Mesendoderm (in vitro differentiated cells): Measurements from ENCODE around the gene MINDY2. TPM values are rescaled to one million over a fixed set of nuclear protein-coding genes. Genes with fewer than 3 reads are reported as not detected.

Source experiments
- DNase-seq: peaks from one replicate; pipeline ENCODE4 v3.0.0; 2013
- H2AK5ac ChIP-seq: 2 replicates; pipeline ENCODE4 v1.6.1; 2013; ENCODE audit warnings: low read length, inconsistent platforms
- H2BK120ac ChIP-seq: 2 replicates; pipeline ENCODE4 v1.6.1; 2013; ENCODE audit warnings: low read depth, mild to moderate bottlenecking, low read length, moderate library complexity, mixed read lengths
- H2BK15ac ChIP-seq: replicated peaks from 2 replicates; pipeline ENCODE4 v1.6.1; 2013; ENCODE audit warnings: low read depth, mild to moderate bottlenecking, moderate library complexity
- H2BK5ac ChIP-seq: 2 replicates; pipeline ENCODE4 v1.6.1; 2013; ENCODE audit warnings: low read length, inconsistent platforms
- H3K18ac ChIP-seq: 2 replicates; pipeline ENCODE4 v1.6.1; 2013; ENCODE audit warnings: mild to moderate bottlenecking, low read length, mixed read lengths
- H3K23ac ChIP-seq: one replicate; pipeline ENCODE4 v1.6.1; 2013; ENCODE audit warnings: low read length
- H3K27ac ChIP-seq: 2 replicates; pipeline ENCODE4 v1.5.1; 2013; ENCODE audit warnings: low read depth, mild to moderate bottlenecking, inconsistent platforms, low read length, moderate library complexity
- H3K27me3 ChIP-seq: 2 replicates; pipeline ENCODE4 v1.6.1; 2013; ENCODE audit warnings: low read length, control low read depth, mild to moderate bottlenecking, inconsistent platforms; ENCODE audit not compliant: insufficient read depth, poor library complexity
- H3K36me3 ChIP-seq: 2 replicates; pipeline ENCODE4 v1.6.1; 2013; ENCODE audit warnings: low read length, inconsistent platforms; ENCODE audit not compliant: control insufficient read depth, insufficient read depth
- H3K4ac ChIP-seq: one replicate; pipeline ENCODE4 v1.6.1; 2013; ENCODE audit warnings: low read depth, mild to moderate bottlenecking, low read length, moderate library complexity
- H3K4me1 ChIP-seq: 2 replicates; pipeline ENCODE4 v1.6.1; 2013; ENCODE audit warnings: low read depth, low read length, inconsistent platforms; ENCODE audit not compliant: control insufficient read depth
- H3K4me2 ChIP-seq: 2 replicates; pipeline ENCODE4 v1.6.1; 2013; ENCODE audit warnings: low read length
- H3K4me3 ChIP-seq: 2 replicates; pipeline ENCODE4 v1.5.1; 2013; ENCODE audit warnings: mild to moderate bottlenecking, low read length
- H3K56ac ChIP-seq: one replicate; pipeline ENCODE4 v1.6.1; 2013; ENCODE audit warnings: low read length
- H3K79me1 ChIP-seq: 2 replicates; pipeline ENCODE4 v1.6.1; 2013; ENCODE audit warnings: low read length, inconsistent platforms
- H3K79me2 ChIP-seq: 2 replicates; pipeline ENCODE4 v1.6.1; 2013; ENCODE audit warnings: mild to moderate bottlenecking, low read length; ENCODE audit not compliant: control insufficient read depth, insufficient read depth
- H3K9ac ChIP-seq: 2 replicates; pipeline ENCODE4 v1.6.1; 2013; ENCODE audit warnings: low read length, inconsistent platforms
- H4K5ac ChIP-seq: one replicate; pipeline ENCODE4 v1.6.1; 2013; ENCODE audit warnings: low read length
- H4K8ac ChIP-seq: one replicate; pipeline ENCODE4 v1.6.1; 2013; ENCODE audit warnings: low read depth, mild to moderate bottlenecking, control low read depth, low read length, moderate library complexity
- WGBS: extraction: QIAGEN DNeasy Blood & Tissue Kit; methylation state at CpG from one replicate; pipeline ENCODE4 v1.1.7; 2013; ENCODE audit warnings: low lambda C conversion rate, missing lambda C conversion rate; ENCODE audit not compliant: insufficient coverage; ENCODE audit errors: extremely low coverage; 5-methylcytosine and 5-hydroxymethylcytosine counted together
- small RNA-seq: library from polyadenylated mRNA; stranded (forward); fragments of <200 nt; extraction: miRNeasy Mini kit (QIAGEN cat#:217004); gene quantifications from one replicate; pipeline ENCODE3, GENCODE V24; 2013; ENCODE audit not compliant: insufficient read depth

Gene MINDY2

GRCh38 chr15:58900631-58901030 is 129.5 kb downstream of the MINDY2 start:
- H3K23ac ChIP-seq: no peak overlapping the region
- H2BK5ac ChIP-seq: no peak overlapping the region
- WGBS: no CpG with 5 or more reads among the region's 3 CpGs
- no peak overlapping the region for H3K4ac ChIP-seq
- H3K4me3 ChIP-seq: no peak overlapping the region
- DNase-seq: no peak
- no peaks in the 10 kb centered on the region for H3K4me1 ChIP-seq
- no peak overlapping the region for H2BK120ac ChIP-seq
- peaks cover 7% of the 10 kb centered on the region for H3K36me3 ChIP-seq
- H4K8ac ChIP-seq: no peak overlapping the region
- H3K27me3 ChIP-seq: no peaks in the 10 kb centered on the region
- no peak overlapping the region for H2BK15ac ChIP-seq
- H2AK5ac ChIP-seq: no peak overlapping the region
- no peak overlapping the region for H3K4me2 ChIP-seq
- H3K56ac ChIP-seq: no peak overlapping the region
- peaks cover 2% of the 10 kb centered on the region for H3K79me1 ChIP-seq
- no peak overlapping the region for H3K18ac ChIP-seq
- no peak overlapping the region for H4K5ac ChIP-seq
- no peaks in the 10 kb centered on the region for H3K79me2 ChIP-seq
- H3K27ac ChIP-seq: no peak overlapping the region
- H3K9ac ChIP-seq: no peak overlapping the region

DNA sequence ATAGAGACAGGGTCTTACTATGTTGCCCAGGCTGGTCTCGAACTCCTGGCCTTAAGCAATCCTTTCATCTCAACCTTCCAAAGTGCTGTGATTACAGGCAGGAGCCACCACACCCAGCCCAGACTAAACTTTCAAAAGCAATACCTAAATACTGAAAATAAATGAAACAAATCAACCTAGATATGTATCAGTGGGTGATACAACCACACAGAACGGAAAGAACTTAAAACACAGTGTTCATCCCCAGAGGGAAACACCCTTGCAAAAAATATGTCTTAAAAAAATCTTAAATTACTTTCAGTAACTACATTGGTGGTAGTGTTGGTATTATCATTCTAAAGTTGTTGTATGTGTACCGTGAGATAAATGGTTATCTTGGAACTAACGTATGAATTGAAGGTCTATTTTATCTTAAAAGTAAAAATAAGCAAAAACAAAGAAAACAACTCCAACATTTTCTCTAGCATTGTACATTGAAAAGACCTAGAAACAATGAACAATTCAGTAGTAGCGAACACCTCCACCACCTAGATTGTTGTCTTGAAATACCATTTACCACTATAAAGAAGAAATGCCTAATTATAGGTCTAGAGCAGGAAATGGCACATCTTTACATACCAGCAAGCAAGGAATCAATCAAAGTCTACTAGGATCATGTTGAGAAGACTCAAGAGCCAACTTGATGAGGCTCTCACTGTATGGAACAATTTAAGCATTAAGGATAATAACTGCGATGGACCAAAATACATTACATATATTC is 137.6 kb downstream of the MINDY2 start:
- WGBS: no CpG with 5 or more reads among the region's 6 CpGs
- DNase-seq: no peak
- H4K5ac ChIP-seq: no peak overlapping the region
- H4K8ac ChIP-seq: no peak overlapping the region
- no peak overlapping the region for H3K4me2 ChIP-seq
- no peaks in the 10 kb centered on the region for H3K79me1 ChIP-seq
- H3K4ac ChIP-seq: no peak overlapping the region
- H3K23ac ChIP-seq: no peak overlapping the region
- no peak overlapping the region for H2BK120ac ChIP-seq
- H3K4me1 ChIP-seq: no peaks in the 10 kb centered on the region
- H2BK15ac ChIP-seq: no peak overlapping the region
- no peak overlapping the region for H3K56ac ChIP-seq
- no peak overlapping the region for H3K4me3 ChIP-seq
- H3K36me3 ChIP-seq: no peaks in the 10 kb centered on the region
- H3K18ac ChIP-seq: no peak overlapping the region
- H2AK5ac ChIP-seq: no peak overlapping the region
- no peak overlapping the region for H3K9ac ChIP-seq
- H3K27me3 ChIP-seq: no peaks in the 10 kb centered on the region
- H3K27ac ChIP-seq: no peak overlapping the region
- no peak overlapping the region for H2BK5ac ChIP-seq
- peaks cover 3% of the 10 kb centered on the region for H3K79me2 ChIP-seq

DNA sequence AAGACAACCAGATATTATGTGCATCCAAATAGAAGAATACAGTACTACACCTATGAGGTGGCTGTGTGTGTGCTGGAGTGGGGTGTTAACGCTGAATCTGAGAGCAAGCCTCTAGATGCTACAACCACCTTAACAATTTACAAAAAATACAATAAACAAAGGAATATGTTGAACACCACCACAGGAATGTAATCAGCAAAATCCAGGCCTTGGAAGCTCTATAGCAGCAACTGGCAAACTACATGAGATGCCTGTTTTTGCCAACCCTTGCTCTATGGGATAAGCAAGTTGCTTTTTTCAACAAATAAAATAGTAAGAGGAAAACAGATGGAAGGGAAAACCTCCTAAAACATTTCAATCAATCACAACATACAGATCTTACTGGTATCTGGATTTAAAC is 138.5 kb downstream of the MINDY2 start:
- H3K79me2 ChIP-seq: peaks cover 6% of the 10 kb centered on the region
- no peak overlapping the region for H4K5ac ChIP-seq
- no CpG with 5 or more reads among the region's 1 CpG for whole genome bisulfite sequencing
- no peak for DNase-seq
- H3K9ac ChIP-seq: no peak overlapping the region
- no peak overlapping the region for H4K8ac ChIP-seq
- no peaks in the 10 kb centered on the region for H3K4me1 ChIP-seq
- H3K27ac ChIP-seq: no peak overlapping the region
- no peak overlapping the region for H3K4me2 ChIP-seq
- H3K23ac ChIP-seq: no peak overlapping the region
- H3K56ac ChIP-seq: no peak overlapping the region
- no peak overlapping the region for H2BK15ac ChIP-seq
- H3K27me3 ChIP-seq: no peaks in the 10 kb centered on the region
- H3K4ac ChIP-seq: peak overlapping the region; percentile 36
- H2BK5ac ChIP-seq: no peak overlapping the region
- H2AK5ac ChIP-seq: no peak overlapping the region
- no peaks in the 10 kb centered on the region for H3K36me3 ChIP-seq
- H2BK120ac ChIP-seq: no peak overlapping the region
- H3K4me3 ChIP-seq: no peak overlapping the region
- H3K18ac ChIP-seq: no peak overlapping the region
- peaks cover 2% of the 10 kb centered on the region for H3K79me1 ChIP-seq

- peaks cover 6% of the 10 kb centered on the region for H3K79me2 ChIP-seq
- no peak overlapping the region for H4K8ac ChIP-seq
- no peak overlapping the region for H3K56ac ChIP-seq
- H3K9ac ChIP-seq: no peak overlapping the region
- H4K5ac ChIP-seq: no peak overlapping the region
- H3K4me1 ChIP-seq: no peaks in the 10 kb centered on the region
- no CpG with 5 or more reads among the region's 4 CpGs for WGBS
- no peak overlapping the region for H2AK5ac ChIP-seq
- H3K79me1 ChIP-seq: peaks cover 3% of the 10 kb centered on the region
- DNase-seq: no peak
- H3K27me3 ChIP-seq: no peaks in the 10 kb centered on the region
- no peak overlapping the region for H2BK5ac ChIP-seq
- no peaks in the 10 kb centered on the region for H3K36me3 ChIP-seq
- H3K4me2 ChIP-seq: no peak overlapping the region
- no peak overlapping the region for H2BK15ac ChIP-seq
- H3K4ac ChIP-seq: no peak overlapping the region
- H3K27ac ChIP-seq: no peak overlapping the region
- no peak overlapping the region for H3K4me3 ChIP-seq
- no peak overlapping the region for H3K23ac ChIP-seq
- H2BK120ac ChIP-seq: no peak overlapping the region
- no peak overlapping the region for H3K18ac ChIP-seq
These were observed 139.4 kb downstream of the MINDY2 start for GRCh38 chr15:58910456-58910855.

Small RNAs within 50 kb of the gene (small RNA-seq; reads per million reads assigned to genes)
- gene RF00012 (not detected), gene ZNF444P1 (not detected)
